ENCODE measurements around the gene GPHN.

Gene GPHN

GRCh38 chr14:67186172-67186768, 678.3 kb downstream of the GPHN start:
- no peak for DNase-seq

GRCh38 chr14:67186789-67187584, 679.0 kb downstream of the GPHN start:
- DNase-seq, result no peak

- no peak for DNase-seq
Measured at GRCh38 chr14:67187826-67188225, 679.9 kb downstream of the GPHN start.

DNA sequence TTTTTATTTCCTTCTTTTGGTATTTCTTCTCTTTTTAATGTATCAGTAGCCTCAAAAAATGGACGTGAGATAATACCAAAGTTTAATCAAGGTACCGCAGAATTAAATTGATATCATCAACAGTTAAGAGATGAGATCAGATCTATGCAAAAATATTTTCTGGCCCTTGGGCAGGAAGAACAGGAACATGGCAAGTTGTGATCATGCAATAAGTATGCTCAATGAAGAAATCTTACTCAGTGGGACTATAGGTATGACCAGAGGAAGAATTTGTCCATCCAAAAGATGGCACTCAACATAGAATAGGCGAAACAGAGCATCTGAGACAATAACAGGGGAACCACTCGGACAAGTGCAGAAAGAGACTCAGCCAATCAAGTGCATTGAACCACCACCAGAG, 680.4 kb downstream of the GPHN start:
- DNase-seq, result no peak

DNA sequence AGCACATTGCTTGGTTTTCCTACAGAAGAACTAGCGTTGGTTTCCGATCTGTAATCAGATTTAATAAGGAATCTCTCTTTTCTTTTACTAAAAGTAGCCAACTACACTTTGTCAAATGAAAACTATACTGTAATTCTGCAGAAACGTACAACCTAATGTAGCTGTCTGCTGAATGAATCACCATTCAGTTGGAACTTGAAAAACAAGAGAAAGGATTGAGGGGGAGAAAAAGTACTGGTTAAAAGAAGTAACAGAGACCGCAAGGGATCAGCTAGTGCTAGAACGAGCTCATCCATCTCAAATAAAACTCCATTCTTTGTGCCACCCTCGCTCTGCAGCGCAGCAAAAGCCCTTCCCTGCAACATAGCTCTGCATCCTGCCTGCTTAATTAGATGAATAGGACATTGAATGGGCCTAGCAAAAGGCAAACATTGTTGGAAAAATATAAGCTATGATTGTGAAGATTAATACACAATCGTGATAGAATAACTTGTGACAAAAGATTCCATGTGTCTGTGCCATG, 683.9 kb downstream of the GPHN start:
- no peak for DNase-seq

GRCh38 chr14:67192366-67192765, 684.4 kb downstream of the GPHN start:
- DNase-seq, result no peak

DNA sequence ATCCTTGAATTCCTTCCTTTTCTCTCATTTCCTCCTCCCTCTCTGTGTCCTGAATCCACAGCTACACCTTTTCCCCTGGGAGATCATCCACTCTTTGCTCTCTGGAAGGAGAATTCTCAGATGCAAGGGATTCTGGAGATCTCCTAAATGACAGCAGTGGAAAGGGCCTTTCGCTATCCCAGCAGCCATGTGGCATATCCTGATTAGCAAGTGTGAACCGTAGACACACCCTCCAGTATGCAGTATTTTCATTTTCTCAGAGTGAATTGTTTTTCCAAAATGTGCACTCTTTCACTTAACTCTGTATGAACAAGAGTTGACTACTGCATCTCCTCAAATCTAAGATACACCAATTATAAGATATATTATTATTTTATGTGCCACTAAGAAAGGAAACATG, 687.3 kb downstream of the GPHN start:
- no peak for DNase-seq

DNA sequence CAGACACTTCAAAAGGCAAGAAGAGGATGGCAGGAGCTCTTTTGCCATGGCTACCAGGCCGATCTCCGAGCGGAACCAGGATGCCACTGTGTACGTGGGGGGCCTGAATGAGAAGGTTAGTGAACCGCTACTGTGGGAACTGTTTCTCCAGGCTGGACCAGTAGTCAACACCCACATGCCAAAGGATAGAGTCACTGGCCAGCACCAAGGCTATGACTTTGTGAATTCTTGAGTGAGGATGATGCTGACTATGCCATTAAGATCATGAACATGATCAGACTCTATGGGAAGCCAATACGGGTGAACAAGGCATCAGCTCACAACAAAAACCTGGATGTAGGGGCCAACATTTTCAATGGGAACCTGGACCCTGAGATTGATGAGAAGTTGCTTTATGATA, 691.1 kb downstream of the GPHN start:
- no peak for DNase-seq

DNA sequence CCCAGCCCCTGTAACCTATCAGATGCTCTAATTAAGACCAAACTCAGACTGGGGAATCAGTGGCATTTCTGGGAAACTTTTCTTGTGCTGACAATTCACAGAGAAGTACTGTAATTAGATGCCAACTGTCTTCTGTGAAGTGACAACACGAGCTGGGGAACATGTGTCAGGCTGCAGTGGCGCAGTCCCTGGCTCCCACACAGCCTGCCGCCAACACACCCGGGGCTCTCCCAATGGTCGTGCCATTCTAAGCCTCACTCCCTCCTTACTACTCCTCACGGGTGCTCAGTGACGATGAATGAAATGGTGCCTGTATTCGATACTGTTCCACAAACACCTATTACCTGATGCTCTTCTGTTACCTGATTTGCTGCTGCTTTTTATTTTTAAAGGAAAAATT, 699.9 kb downstream of the GPHN start:
- DNase-seq, result no peak

- no peak for DNase-seq
Measured at GRCh38 chr14:67218126-67218525, 710.2 kb downstream of the GPHN start.

DNA sequence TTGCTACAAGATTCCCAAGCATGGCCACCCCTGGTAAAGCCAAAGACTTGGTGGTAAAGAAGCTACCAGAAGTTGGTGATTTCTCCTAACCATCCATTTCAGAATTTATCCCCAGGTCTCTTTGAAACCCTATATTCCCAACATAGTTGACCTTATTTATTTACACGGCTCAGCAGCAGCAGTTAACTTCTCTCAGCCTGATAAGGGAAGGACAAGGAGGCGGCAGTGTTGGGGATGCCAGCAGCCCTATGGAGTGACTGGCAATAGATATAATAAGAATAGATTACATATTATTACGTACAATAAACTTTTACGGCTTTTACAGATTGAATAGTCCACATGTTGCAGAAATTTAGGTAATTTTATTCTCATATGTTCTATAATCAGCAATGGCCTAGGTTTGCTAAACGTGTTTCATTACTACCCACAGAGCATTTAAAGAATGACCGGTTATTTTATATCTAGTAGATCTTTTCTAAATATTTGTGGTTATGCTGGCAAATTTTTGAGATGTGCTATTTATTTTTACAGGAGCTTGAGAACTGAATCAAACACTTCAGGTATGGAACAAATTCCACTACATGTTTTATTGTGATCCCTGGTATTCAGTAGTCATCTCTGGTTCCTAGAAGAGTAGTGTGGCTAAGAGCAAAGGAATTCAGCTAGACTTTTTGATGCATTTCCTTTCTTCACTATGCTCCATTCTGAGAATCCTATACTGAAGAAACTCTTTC, 713.5 kb downstream of the GPHN start:
- no peak for DNase-seq

DNA sequence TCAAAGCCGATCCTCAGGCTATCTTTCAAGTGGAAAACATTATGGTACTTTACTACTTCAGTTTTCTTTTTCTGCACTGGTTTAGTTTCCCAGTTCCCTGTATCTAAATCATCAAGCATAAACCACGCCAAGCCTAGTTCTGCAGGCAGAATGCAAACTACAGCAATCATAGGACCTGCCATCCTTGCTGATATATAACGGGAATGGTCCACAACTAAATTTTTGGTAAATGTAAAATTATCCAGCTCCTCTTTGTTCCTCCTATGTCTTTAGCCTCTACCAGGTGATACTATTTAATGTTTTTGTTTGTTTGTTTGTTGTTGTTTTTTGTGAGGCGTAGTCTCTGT, 714.0 kb downstream of the GPHN start:
- DNase-seq, result no peak

GRCh38 chr14:67225523-67225922, 717.6 kb downstream of the GPHN start:
- no peak for DNase-seq

DNA sequence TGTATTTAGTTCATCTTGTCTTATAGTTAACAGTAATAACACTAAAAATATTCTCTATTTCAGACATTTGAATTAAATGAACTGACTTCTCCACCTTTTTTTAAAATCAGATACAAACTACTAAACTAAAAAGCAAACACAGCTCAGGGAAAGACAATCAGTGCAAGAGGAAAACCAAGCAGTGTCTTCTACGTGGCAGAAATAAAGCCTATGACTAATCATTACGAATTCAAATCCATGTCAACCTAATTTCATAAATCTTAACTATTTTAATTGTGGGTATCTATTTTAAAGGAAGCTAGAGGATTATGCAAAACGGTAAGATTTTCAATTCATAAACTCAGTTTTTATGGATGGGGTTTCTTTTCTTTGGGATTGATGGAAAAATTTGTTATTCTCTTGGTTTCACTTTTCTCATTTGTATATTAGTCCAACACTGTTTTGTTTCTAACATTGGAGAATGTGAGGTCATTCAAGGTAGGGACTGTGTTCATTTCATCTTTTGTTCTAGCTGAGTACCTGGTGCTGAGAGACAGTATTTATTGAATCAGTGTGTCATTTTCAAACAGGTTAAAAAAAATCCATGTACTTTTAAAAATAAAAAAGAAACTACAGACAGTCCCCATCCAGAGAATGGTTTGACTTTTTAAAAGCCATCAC, 720.5 kb downstream of the GPHN start:
- DNase-seq, result no peak

Measured in NCI-H1092 treated with DMSO at 0.1 percent for 48 hours (cell line).